Ishikawa (cell line): ENCODE results near the gene SLC9A7.

Source experiments
- CEBPB ChIP-seq: IDR thresholded peaks from 2 replicates; pipeline ENCODE4 v1.6.1; 2012
- CREB1 ChIP-seq: IDR thresholded peaks from 2 replicates; pipeline ENCODE4 v1.6.1; 2012; ENCODE audit warnings: low read depth
- EGR1 ChIP-seq: IDR thresholded peaks from 2 replicates; pipeline ENCODE4 v1.6.1; 2012
- EP300 ChIP-seq: IDR thresholded peaks from 2 replicates; pipeline ENCODE4 v1.6.1; 2012; ENCODE audit warnings: borderline replicate concordance
- FOXM1 ChIP-seq: IDR thresholded peaks from 2 replicates; pipeline ENCODE4 v1.6.1; 2012; ENCODE audit warnings: low read depth, borderline replicate concordance
- MAX ChIP-seq: IDR thresholded peaks from 2 replicates; pipeline ENCODE4 v1.6.1; 2012
- NFIC ChIP-seq: IDR thresholded peaks from 2 replicates; pipeline ENCODE4 v1.6.1; 2012
- RAD21 ChIP-seq: IDR thresholded peaks from 2 replicates; pipeline ENCODE4 v1.6.1; 2012; ENCODE audit warnings: low read depth
- REST ChIP-seq: IDR thresholded peaks from 2 replicates; pipeline ENCODE4 v1.6.1; 2012; ENCODE audit warnings: low read depth, mild to moderate bottlenecking
- TCF12 ChIP-seq: IDR thresholded peaks from 2 replicates; pipeline ENCODE4 v1.6.1; 2012; ENCODE audit warnings: low read depth
- TEAD4 ChIP-seq: IDR thresholded peaks from 2 replicates; pipeline ENCODE4 v1.6.1; 2012
- USF1 ChIP-seq: IDR thresholded peaks from 2 replicates; pipeline ENCODE4 v1.6.1; 2012
- YY1 ChIP-seq: IDR thresholded peaks from 2 replicates; pipeline ENCODE4 v1.6.1; 2012; ENCODE audit warnings: low read depth
- ZBTB7A ChIP-seq: IDR thresholded peaks from 2 replicates; pipeline ENCODE4 v1.6.1; 2012; ENCODE audit warnings: low read depth

- TF ChIP-seq RAD21 = no peak
- TF ChIP-seq REST = no peak
- no peak for TF ChIP-seq EP300
- no peak for TF ChIP-seq YY1
- TF ChIP-seq TEAD4 = no peak
- TF ChIP-seq TCF12 = no peak
- no peak for TF ChIP-seq FOXM1
- no peak for TF ChIP-seq MAX
- TF ChIP-seq CEBPB = no peak
- TF ChIP-seq EGR1 = no peak
- no peak for TF ChIP-seq CREB1
- TF ChIP-seq ZBTB7A = no peak
- TF ChIP-seq USF1 = no peak
- TF ChIP-seq NFIC = no peak
Measured at GRCh38 chrX:46750889-46751288, 8.0 kb downstream of the SLC9A7 start.
